LNCAP (cell line): ENCODE measurements around the gene PKN1.

Source experiments
- TF ChIP-seq, protein P1 (sequence below): fragments of 450-650 bp; IDR thresholded peaks from 2 replicates; pipeline ENCODE4 v1.5.1; 2017; ENCODE audit warnings: mild to moderate bottlenecking

The PKN1 gene

GRCh38 chr19:14395262-14395661 is 37.8 kb upstream of the PKN1 start:
- TF ChIP-seq, protein P1, sequence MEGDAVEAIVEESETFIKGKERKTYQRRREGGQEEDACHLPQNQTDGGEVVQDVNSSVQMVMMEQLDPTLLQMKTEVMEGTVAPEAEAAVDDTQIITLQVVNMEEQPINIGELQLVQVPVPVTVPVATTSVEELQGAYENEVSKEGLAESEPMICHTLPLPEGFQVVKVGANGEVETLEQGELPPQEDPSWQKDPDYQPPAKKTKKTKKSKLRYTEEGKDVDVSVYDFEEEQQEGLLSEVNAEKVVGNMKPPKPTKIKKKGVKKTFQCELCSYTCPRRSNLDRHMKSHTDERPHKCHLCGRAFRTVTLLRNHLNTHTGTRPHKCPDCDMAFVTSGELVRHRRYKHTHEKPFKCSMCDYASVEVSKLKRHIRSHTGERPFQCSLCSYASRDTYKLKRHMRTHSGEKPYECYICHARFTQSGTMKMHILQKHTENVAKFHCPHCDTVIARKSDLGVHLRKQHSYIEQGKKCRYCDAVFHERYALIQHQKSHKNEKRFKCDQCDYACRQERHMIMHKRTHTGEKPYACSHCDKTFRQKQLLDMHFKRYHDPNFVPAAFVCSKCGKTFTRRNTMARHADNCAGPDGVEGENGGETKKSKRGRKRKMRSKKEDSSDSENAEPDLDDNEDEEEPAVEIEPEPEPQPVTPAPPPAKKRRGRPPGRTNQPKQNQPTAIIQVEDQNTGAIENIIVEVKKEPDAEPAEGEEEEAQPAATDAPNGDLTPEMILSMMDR, result no peak

- TF ChIP-seq, protein P1, result no peak
Observed at GRCh38 chr19:14395710-14396336, 37.3 kb upstream of the PKN1 start.

- TF ChIP-seq, protein P1, result no peak
Observed at GRCh38 chr19:14400951-14401431, 32.1 kb upstream of the PKN1 start.

- TF ChIP-seq, protein P1, result no peak
Observed at GRCh38 chr19:14401468-14402195, 31.5 kb upstream of the PKN1 start.

DNA sequence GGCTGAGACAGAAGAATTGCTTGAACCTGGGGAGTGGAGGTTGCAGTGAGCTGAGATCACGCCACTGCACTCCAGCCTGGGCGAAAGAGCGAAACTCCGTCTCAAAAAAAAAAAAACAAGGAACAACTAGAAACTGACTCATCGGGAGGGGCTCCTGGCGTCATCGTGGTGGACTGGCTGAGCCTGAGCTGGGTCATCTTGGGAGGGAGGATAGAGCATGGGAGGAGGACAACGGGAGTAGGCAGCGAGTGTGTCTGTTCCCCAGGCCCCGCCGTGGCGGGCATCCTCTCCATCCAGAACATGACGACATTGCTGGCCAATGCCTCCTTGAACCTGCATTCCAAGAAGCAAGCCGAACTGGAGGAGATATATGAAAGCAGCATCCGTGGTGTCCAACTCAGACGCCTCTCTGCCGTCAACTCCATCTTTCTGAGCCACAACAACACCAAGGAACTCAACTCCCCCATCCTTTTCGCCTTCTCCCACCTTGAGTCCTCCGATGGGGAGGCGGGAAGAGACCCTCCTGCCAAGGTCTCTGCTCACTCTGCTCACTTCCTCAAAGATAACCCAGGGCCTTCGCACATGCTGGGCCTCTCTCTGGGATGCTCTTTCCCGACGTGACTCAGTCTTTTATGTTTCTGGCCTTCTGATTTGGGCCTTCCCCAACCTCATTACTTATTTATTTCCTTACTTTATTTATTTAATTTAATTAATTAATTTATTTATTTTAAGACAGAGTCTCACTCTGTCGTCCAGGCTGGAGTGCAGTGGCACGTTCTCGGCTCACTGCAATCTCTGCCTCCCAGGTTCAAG is 30.6 kb upstream of the PKN1 start:
- TF ChIP-seq, protein P1, result no peak

DNA sequence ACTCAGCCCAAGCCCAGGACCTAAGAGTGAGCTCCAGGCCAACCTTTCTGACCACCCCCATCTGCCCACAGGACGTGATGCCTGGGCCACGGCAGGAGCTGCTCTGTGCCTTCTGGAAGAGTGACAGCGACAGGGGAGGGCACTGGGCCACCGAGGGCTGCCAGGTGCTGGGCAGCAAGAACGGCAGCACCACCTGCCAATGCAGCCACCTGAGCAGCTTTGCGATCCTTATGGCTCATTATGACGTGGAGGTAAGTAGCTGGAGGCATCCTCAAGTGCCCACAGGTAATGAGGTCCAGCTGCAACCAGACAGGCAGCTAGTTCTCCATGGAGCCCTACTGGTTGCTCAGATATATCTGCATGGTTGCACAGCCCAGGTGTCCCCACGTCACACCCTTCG is 28.8 kb upstream of the PKN1 start:
- TF ChIP-seq, protein P1, result no peak

DNA sequence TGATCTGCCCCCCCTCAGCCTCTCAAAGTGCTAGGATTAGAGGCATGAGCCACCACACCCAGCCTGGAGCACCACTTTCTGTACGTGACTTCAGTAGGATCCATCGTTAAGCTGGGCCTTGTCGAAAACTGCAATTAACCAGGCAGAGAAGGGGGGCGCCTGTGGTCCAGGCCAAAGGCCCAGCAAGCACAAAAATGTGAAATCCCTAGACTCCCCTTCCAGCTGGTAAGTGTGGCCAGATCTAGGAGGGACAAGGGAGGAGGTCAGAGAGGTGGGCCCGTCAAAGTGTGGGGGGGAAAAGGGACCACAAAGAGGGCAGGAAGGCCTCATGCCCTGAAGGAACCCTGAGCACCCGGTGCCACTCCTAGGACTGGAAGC is 27.7 kb upstream of the PKN1 start:
- TF ChIP-seq, protein P1, result no peak
